ENCODE measurements around the gene ARVCF.

DNA sequence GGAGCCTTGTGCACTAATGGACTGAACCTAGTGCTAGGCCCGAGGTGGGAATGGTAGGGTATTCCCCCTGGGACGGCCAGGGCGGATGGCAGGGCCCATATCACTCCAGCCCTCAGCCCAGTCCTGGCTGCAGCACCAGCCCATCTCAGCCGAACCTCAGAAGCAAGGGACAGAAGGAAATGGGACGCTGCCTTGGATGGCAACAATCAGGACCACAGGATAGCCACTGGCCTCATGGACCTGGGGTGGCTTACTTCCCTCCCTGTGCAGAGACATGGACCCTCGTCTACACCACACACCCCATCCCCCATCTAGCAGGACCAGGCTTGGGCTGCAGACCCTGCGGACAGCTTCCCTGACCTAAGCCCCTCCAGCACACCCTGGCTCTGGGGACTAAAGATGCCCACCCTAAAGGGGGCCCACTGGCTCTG lies 24.1 kb downstream of the ARVCF start:
- TF ChIP-seq EP300 (IDR thresholded peaks at IDR 0.05), result no peak
- TF ChIP-seq, protein P1, sequence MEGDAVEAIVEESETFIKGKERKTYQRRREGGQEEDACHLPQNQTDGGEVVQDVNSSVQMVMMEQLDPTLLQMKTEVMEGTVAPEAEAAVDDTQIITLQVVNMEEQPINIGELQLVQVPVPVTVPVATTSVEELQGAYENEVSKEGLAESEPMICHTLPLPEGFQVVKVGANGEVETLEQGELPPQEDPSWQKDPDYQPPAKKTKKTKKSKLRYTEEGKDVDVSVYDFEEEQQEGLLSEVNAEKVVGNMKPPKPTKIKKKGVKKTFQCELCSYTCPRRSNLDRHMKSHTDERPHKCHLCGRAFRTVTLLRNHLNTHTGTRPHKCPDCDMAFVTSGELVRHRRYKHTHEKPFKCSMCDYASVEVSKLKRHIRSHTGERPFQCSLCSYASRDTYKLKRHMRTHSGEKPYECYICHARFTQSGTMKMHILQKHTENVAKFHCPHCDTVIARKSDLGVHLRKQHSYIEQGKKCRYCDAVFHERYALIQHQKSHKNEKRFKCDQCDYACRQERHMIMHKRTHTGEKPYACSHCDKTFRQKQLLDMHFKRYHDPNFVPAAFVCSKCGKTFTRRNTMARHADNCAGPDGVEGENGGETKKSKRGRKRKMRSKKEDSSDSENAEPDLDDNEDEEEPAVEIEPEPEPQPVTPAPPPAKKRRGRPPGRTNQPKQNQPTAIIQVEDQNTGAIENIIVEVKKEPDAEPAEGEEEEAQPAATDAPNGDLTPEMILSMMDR (IDR thresholded peaks at IDR 0.05), result no peak
- no peak for TF ChIP-seq POLR2A (IDR thresholded peaks at IDR 0.05)
